HCT116 (cell line): Measurements from ENCODE around the gene CYP2B6. TPM values are rescaled to one million over a fixed set of nuclear protein-coding genes. Genes with fewer than 3 reads are reported as not detected.

Experiments used
- ATAC-seq: fragments of 200-7000 bp; cut with Tn5 transposase; 2 replicates; pipeline ENCODE4 v1.9.1; 2020; ENCODE audit warnings: mild to moderate bottlenecking, moderate library complexity
- BruUV-seq: library from RNA; stranded (reverse); fragments of 400-500 nt; replicated peaks from 2 replicates; lab custom pipeline; 2021; lab: Mats Ljungman, UMichigan
- CTCF ChIA-PET: fragments of 300-600 bp; sonication (Branson Sonifier 250); formaldehyde crosslinking; loops from one replicate; lab custom pipeline; 2021; ENCODE audit warnings: antibody characterized with exemption; lab: Charles Lee
- POLR2A ChIA-PET: fragments of 300-600, 350-600 bp; sonication (Branson Sonifier 250); formaldehyde crosslinking; loops from one replicate; lab custom pipeline; 2021; ENCODE audit warnings: antibody characterized with exemption; lab: Charles Lee
- RAD21 ChIA-PET, 2 experiments: fragments of 300-600 bp; sonication (Branson Sonifier 250); formaldehyde crosslinking; loops; one replicate each; lab custom pipeline; 2023; ENCODE audit warnings: low total read pairs in 2 of 2; ENCODE audit not compliant: uncharacterized antibody in 2 of 2, unreplicated experiment in 2 of 2, low non-redundant PET in 1 of 2; lab: Charles Lee
- DNase-seq: peaks from one replicate; pipeline ENCODE4 v3.0.0-alpha.2; 2010; ENCODE audit warnings: low read depth, low spot score
- H2AFZ ChIP-seq: fragments of 200-600 bp; shearing (Covaris generic), sonication (generic); 2 replicates; pipeline ENCODE4 v1.6.1; 2017; ENCODE audit warnings: low read depth, mixed run types, mixed read lengths, antibody characterized with exemption, low read length; ENCODE audit not compliant: poor library complexity, severe bottlenecking
- H3K27ac ChIP-seq: 2 replicates; pipeline ENCODE4 v1.5.1; 2012; ENCODE audit warnings: low read depth, low read length
- H3K27me3 ChIP-seq: fragments of 200-600 bp; sonication (generic); 2 replicates; pipeline ENCODE4 v1.6.1; 2016; ENCODE audit warnings: mixed run types, low read length, mixed read lengths; ENCODE audit not compliant: insufficient read depth
- H3K36me3 ChIP-seq, 2 experiments: fragments of 200-500 bp in 1 of 2; fragments of 200-600 bp in 1 of 2; sonication (Bioruptor generic) in 1 of 2; sonication (generic) in 1 of 2; 2 replicates each; pipeline versions ENCODE4 v1.5.1 to v1.6.1; 2014 to 2016; ENCODE audit warnings: low read length in 2 of 2, inconsistent platforms in 1 of 2, mixed read lengths in 1 of 2, mixed run types in 1 of 2; ENCODE audit not compliant: insufficient read depth in 2 of 2, control insufficient read depth in 1 of 2
- H3K4me1 ChIP-seq, 2 experiments: fragments of 200-600 bp in 1 of 2; sonication (generic) in 1 of 2; 2 replicates each; pipeline versions ENCODE4 v1.5.1 to v1.6.1; 2012 to 2017; ENCODE audit warnings: low read length in 2 of 2, inconsistent platforms in 1 of 2, mild to moderate bottlenecking in 1 of 2, mixed read lengths in 1 of 2, mixed run types in 1 of 2, moderate library complexity in 1 of 2; ENCODE audit not compliant: insufficient read depth in 2 of 2, control insufficient read depth in 1 of 2
- H3K4me2 ChIP-seq: fragments of 200-600 bp; sonication (generic); 2 replicates; pipeline ENCODE4 v1.6.1; 2017; ENCODE audit warnings: mixed run types, low read length, mixed read lengths
- H3K4me3 ChIP-seq, 2 experiments: fragments of 200-600 bp in 1 of 2; sonication (generic) in 1 of 2; replicated peaks in 1 of 2; 2 replicates each; pipeline ENCODE4 v1.5.1; 2011 to 2016; ENCODE audit warnings: low read length in 2 of 2, control low read depth in 1 of 2, low read depth in 1 of 2, mild to moderate bottlenecking in 1 of 2, mixed read lengths in 1 of 2, mixed run types in 1 of 2
- H3K79me2 ChIP-seq: fragments of 200-600 bp; sonication (generic); 2 replicates; pipeline ENCODE4 v1.6.1; 2017; ENCODE audit warnings: mild to moderate bottlenecking, mixed run types, low read length, moderate library complexity, mixed read lengths; ENCODE audit not compliant: insufficient read depth
- H3K9ac ChIP-seq: fragments of 200-600 bp; sonication (generic); 2 replicates; pipeline ENCODE4 v1.6.1; 2016; ENCODE audit warnings: low read length, mixed read lengths
- H3K9me2 ChIP-seq: fragments of 200-600 bp; sonication (generic), shearing (Covaris generic); 2 replicates; pipeline ENCODE4 v1.6.1; 2017; ENCODE audit warnings: mixed run types, mild to moderate bottlenecking, moderate library complexity; ENCODE audit not compliant: insufficient read depth
- H3K9me3 ChIP-seq, 2 experiments: fragments of 200-500 bp in 1 of 2; fragments of 200-600 bp in 1 of 2; sonication (Bioruptor generic) in 1 of 2; sonication (generic) in 1 of 2; 2 replicates each; pipeline ENCODE4 v1.6.1; 2014 to 2017; ENCODE audit warnings: low read length in 2 of 2, mixed read lengths in 2 of 2, inconsistent platforms in 1 of 2, low read depth in 1 of 2, mild to moderate bottlenecking in 1 of 2, mixed run types in 1 of 2, moderate library complexity in 1 of 2; ENCODE audit not compliant: control insufficient read depth in 1 of 2, insufficient read depth in 1 of 2
- H4K20me1 ChIP-seq: fragments of 200-600 bp; sonication (generic), shearing (Covaris generic); 2 replicates; pipeline ENCODE4 v1.6.1; 2017; ENCODE audit warnings: mixed run types, mild to moderate bottlenecking, moderate library complexity; ENCODE audit not compliant: insufficient read depth
- CBX3 ChIP-seq: IDR thresholded peaks from 2 replicates; pipeline ENCODE4 v1.6.1; 2012; ENCODE audit warnings: low read depth
- CEBPB ChIP-seq: IDR thresholded peaks from 2 replicates; pipeline ENCODE4 v1.6.1; 2012; ENCODE audit warnings: low read depth
- ELF1 ChIP-seq: IDR thresholded peaks from 2 replicates; pipeline ENCODE4 v1.6.1; 2012; ENCODE audit warnings: low read depth, borderline replicate concordance
- EZH2 ChIP-seq: fragments of 200-600 bp; sonication (generic); IDR thresholded peaks from 2 replicates; pipeline ENCODE4 v1.6.1; 2017; ENCODE audit warnings: antibody characterized with exemption, mixed run types
- EZH2phosphoT487 ChIP-seq: fragments of 200-600 bp; IDR thresholded peaks from 2 replicates; pipeline ENCODE4 v1.6.1; 2018; ENCODE audit warnings: antibody characterized with exemption, borderline replicate concordance
- FOSL1 ChIP-seq: IDR thresholded peaks from 2 replicates; pipeline ENCODE4 v1.6.1; 2012; ENCODE audit warnings: low read depth
- POLR2A ChIP-seq: IDR thresholded peaks from 2 replicates; pipeline ENCODE4 v1.7.0; 2011; ENCODE audit warnings: borderline replicate concordance; ENCODE audit not compliant: insufficient read depth, insufficient read length; ENCODE audit errors: extremely low read depth
- POLR2AphosphoS5 ChIP-seq: IDR thresholded peaks from 2 replicates; pipeline ENCODE4 v1.6.1; 2011; ENCODE audit warnings: mild to moderate bottlenecking, low read depth, low read length, moderate library complexity
- RAD21 ChIP-seq: IDR thresholded peaks from 2 replicates; pipeline ENCODE4 v1.6.1; 2012; ENCODE audit warnings: low read depth, mild to moderate bottlenecking
- SIN3A ChIP-seq: IDR thresholded peaks from 2 replicates; pipeline ENCODE4 v1.6.1; 2012; ENCODE audit warnings: low read depth
- SP1 ChIP-seq: IDR thresholded peaks from 2 replicates; pipeline ENCODE4 v1.6.1; 2012; ENCODE audit warnings: low read depth
- SRF ChIP-seq: IDR thresholded peaks from 2 replicates; pipeline ENCODE4 v1.6.1; 2012; ENCODE audit warnings: low read depth
- TCF7L2 ChIP-seq: IDR thresholded peaks from 2 replicates; pipeline ENCODE4 v1.7.0; 2011; ENCODE audit warnings: borderline replicate concordance, inconsistent platforms; ENCODE audit not compliant: insufficient read depth, insufficient read length; ENCODE audit errors: extremely low read depth
- YY1 ChIP-seq: IDR thresholded peaks from 2 replicates; pipeline ENCODE4 v1.6.1; 2011; ENCODE audit warnings: low read length, low read depth, moderate library complexity, mild to moderate bottlenecking; ENCODE audit not compliant: insufficient replicate concordance; ENCODE audit errors: extremely low read depth
- ZNF274 ChIP-seq: fragments of 200-500 bp; sonication (Bioruptor generic); IDR thresholded peaks from 2 replicates; pipeline ENCODE4 v1.6.1; 2014; ENCODE audit warnings: mild to moderate bottlenecking, low read depth, low read length, inconsistent platforms
- intact Hi-C: fragments of 100-400 bp; cut with micrococcal nuclease; formaldehyde crosslinking; loops from 2 replicates; pipeline ENCODE4 v1.10.0; 2022
- total RNA-seq: library from RNA; stranded (reverse); gene quantifications from one replicate; pipeline ENCODE4 v1.2.1, GENCODE V29; 2021; ENCODE audit not compliant: unreplicated experiment
- TF ChIP-seq, protein P1 (sequence below): IDR thresholded peaks from 2 replicates; pipeline ENCODE4 v1.6.1; 2011; ENCODE audit warnings: mild to moderate bottlenecking, low read length, moderate library complexity; ENCODE audit not compliant: insufficient replicate concordance; ENCODE audit errors: extremely low read depth
- TF ChIP-seq, protein P2 (sequence below): IDR thresholded peaks from 2 replicates; pipeline ENCODE4 v1.6.1; 2012; ENCODE audit warnings: low read depth

CYP2B6 gene
- total RNA-seq, 1 experiment from 2014 or later, result 0.74 TPM

DNA sequence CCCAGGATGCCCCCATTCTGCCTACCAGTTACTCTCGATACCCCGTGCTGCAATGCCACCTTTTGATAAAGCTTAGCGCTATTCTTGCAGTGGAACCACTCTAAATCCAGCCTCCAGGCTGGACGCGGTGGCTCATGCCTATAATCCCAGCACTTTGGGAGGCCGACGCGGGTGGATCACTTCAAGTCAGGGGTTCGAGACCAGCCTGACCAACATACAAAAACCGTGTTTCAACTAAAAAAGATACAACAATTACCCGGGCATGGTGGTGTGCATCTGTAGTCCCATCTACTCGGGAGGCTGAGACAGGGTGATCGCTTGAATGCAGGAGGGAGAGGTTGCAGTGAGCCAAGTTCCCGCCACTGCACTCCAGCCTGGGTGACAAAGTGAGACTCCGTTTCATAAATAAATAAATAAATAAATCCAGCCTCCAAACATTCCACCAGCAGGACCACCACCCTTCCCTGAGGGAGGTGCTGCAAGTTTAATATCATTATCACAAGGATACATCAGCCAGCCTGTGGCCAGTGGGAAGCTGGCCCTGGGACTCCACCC lies 27.7 kb downstream of the CYP2B6 start:
- Histone ChIP-seq H3K9ac (no peak overlapping the region), H3K4me2 (no peak overlapping the region), H3K4me3 (no peak overlapping the region), H3K79me2 (no peaks in the 10 kb centered on the region), H3K4me1 (no peaks in the 10 kb centered on the region), H3K9me3 (no peaks in the 10 kb centered on the region), H2AFZ (no peak overlapping the region), H4K20me1 (no peaks in the 10 kb centered on the region), H3K9me2 (no peaks in the 10 kb centered on the region), H3K36me3 (no peaks in the 10 kb centered on the region), H3K27ac (no peak overlapping the region), H3K27me3 (peaks cover 21% of the 10 kb centered on the region)
- RAD21 ChIA-PET, result no interaction called here
- intact Hi-C loops, result no loop called here
- TF ChIP-seq, protein P1, sequence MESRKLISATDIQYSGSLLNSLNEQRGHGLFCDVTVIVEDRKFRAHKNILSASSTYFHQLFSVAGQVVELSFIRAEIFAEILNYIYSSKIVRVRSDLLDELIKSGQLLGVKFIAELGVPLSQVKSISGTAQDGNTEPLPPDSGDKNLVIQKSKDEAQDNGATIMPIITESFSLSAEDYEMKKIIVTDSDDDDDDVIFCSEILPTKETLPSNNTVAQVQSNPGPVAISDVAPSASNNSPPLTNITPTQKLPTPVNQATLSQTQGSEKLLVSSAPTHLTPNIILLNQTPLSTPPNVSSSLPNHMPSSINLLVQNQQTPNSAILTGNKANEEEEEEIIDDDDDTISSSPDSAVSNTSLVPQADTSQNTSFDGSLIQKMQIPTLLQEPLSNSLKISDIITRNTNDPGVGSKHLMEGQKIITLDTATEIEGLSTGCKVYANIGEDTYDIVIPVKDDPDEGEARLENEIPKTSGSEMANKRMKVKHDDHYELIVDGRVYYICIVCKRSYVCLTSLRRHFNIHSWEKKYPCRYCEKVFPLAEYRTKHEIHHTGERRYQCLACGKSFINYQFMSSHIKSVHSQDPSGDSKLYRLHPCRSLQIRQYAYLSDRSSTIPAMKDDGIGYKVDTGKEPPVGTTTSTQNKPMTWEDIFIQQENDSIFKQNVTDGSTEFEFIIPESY, result no peak
- no peak for TF ChIP-seq FOSL1
- no peak for TF ChIP-seq RAD21
- TF ChIP-seq POLR2AphosphoS5, result no peak
- no peak for TF ChIP-seq EZH2
- TF ChIP-seq POLR2A, result no peak
- TF ChIP-seq SRF, result no peak
- no peak for TF ChIP-seq ELF1
- TF ChIP-seq SP1, result no peak
- TF ChIP-seq CEBPB, result no peak
- no peak for TF ChIP-seq CBX3
- TF ChIP-seq EZH2phosphoT487, result no peak
- TF ChIP-seq, protein P2, sequence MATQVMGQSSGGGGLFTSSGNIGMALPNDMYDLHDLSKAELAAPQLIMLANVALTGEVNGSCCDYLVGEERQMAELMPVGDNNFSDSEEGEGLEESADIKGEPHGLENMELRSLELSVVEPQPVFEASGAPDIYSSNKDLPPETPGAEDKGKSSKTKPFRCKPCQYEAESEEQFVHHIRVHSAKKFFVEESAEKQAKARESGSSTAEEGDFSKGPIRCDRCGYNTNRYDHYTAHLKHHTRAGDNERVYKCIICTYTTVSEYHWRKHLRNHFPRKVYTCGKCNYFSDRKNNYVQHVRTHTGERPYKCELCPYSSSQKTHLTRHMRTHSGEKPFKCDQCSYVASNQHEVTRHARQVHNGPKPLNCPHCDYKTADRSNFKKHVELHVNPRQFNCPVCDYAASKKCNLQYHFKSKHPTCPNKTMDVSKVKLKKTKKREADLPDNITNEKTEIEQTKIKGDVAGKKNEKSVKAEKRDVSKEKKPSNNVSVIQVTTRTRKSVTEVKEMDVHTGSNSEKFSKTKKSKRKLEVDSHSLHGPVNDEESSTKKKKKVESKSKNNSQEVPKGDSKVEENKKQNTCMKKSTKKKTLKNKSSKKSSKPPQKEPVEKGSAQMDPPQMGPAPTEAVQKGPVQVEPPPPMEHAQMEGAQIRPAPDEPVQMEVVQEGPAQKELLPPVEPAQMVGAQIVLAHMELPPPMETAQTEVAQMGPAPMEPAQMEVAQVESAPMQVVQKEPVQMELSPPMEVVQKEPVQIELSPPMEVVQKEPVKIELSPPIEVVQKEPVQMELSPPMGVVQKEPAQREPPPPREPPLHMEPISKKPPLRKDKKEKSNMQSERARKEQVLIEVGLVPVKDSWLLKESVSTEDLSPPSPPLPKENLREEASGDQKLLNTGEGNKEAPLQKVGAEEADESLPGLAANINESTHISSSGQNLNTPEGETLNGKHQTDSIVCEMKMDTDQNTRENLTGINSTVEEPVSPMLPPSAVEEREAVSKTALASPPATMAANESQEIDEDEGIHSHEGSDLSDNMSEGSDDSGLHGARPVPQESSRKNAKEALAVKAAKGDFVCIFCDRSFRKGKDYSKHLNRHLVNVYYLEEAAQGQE, result no peak
- TF ChIP-seq YY1, result no peak
- TF ChIP-seq TCF7L2, result no peak
- TF ChIP-seq SIN3A, result no peak
- TF ChIP-seq ZNF274, result no peak
- ATAC-seq (no peak), DNase-seq (no peak)
- BruUV-seq, result no TSS peak
- POLR2A ChIA-PET, result no interaction called here
- CTCF ChIA-PET, result no interaction called here
